ENCODE results near the gene VWA5A.
"Not testable (repeated sequence)": the region's sequence is repeated elsewhere in the genome, so short reads cannot be mapped to it uniquely, and the experiment has no call there.

DNA sequence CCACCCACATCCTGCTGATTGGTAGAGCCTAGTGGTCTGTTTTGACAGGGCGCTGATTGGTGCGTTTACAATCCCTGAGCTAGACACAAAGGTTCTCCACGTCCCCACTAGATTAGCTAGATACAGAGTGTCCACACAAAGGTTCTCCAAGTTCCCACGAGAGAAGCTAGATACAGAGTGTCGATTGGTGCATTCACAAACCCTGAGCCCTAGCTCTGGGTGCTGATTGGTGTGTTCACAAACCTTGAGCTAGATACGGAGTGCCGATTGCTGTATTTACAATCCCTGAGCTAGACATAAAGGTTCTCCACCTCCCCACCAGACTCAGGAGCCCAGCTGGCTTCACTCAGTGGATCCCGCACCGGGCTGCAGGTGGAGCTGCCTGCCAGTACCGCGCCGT lies 55.1 kb downstream of the VWA5A start:
- TF ChIP-seq, protein P1, sequence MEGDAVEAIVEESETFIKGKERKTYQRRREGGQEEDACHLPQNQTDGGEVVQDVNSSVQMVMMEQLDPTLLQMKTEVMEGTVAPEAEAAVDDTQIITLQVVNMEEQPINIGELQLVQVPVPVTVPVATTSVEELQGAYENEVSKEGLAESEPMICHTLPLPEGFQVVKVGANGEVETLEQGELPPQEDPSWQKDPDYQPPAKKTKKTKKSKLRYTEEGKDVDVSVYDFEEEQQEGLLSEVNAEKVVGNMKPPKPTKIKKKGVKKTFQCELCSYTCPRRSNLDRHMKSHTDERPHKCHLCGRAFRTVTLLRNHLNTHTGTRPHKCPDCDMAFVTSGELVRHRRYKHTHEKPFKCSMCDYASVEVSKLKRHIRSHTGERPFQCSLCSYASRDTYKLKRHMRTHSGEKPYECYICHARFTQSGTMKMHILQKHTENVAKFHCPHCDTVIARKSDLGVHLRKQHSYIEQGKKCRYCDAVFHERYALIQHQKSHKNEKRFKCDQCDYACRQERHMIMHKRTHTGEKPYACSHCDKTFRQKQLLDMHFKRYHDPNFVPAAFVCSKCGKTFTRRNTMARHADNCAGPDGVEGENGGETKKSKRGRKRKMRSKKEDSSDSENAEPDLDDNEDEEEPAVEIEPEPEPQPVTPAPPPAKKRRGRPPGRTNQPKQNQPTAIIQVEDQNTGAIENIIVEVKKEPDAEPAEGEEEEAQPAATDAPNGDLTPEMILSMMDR (IDR thresholded peaks at IDR 0.05; ENCODE audit: low read length): not testable (repeated sequence)
- TF ChIP-seq EZH2 (IDR thresholded peaks at IDR 0.05; ENCODE audit: borderline replicate concordance, low read length): not testable (repeated sequence)
